H1 (cell line): ENCODE data around the gene ZBTB7B. TPM values are rescaled to one million over a fixed set of nuclear protein-coding genes. Genes with fewer than 3 reads are reported as not detected.

Experiments used
- BRCA1 ChIP-seq: IDR thresholded peaks from 2 replicates; pipeline ENCODE4 v1.6.1; 2012; ENCODE audit warnings: low read depth, low read length, improper control_type of control experiment
- CBX5 ChIP-seq: fragments of 300-800, 300-1000 bp; sonication (generic); IDR thresholded peaks from 2 replicates; pipeline ENCODE4 v1.7.1; 2016; ENCODE audit warnings: antibody characterized with exemption, low read length, low read depth
- CEBPB ChIP-seq: IDR thresholded peaks from 2 replicates; pipeline ENCODE4 v1.6.1; 2012; ENCODE audit warnings: low read depth, low read length
- CHD1 ChIP-seq: IDR thresholded peaks from 2 replicates; pipeline ENCODE4 v1.6.1; 2012; ENCODE audit warnings: low read depth, low read length, improper control_type of control experiment
- EGR1 ChIP-seq: IDR thresholded peaks from 2 replicates; pipeline ENCODE4 v1.6.1; 2011; ENCODE audit warnings: low read depth, low read length, borderline replicate concordance
- HDAC2 ChIP-seq, 2 experiments: fragments of 300-600 bp in 1 of 2; sonication (generic) in 1 of 2; IDR thresholded peaks; 2 replicates each; pipeline ENCODE4 v1.6.1; 2011 to 2012; ENCODE audit warnings: low read depth in 2 of 2, low read length in 2 of 2, mild to moderate bottlenecking in 2 of 2, moderate library complexity in 2 of 2, borderline replicate concordance in 1 of 2, inconsistent platforms in 1 of 2
- KDM5A ChIP-seq: fragments of 200-600 bp; IDR thresholded peaks from 2 replicates; pipeline ENCODE4 v1.7.1; 2012; ENCODE audit warnings: mild to moderate bottlenecking, low read length, inconsistent platforms, mixed read lengths
- MAX ChIP-seq: IDR thresholded peaks from 2 replicates; pipeline ENCODE4 v1.6.1; 2012; ENCODE audit warnings: inconsistent platforms
- polyA plus RNA-seq, 7 experiments: library from polyadenylated mRNA; depleted of rRNA in 3 of 7; stranded (reverse) in 5 of 7; unstranded in 2 of 7; fragments of >200 nt in 5 of 7; fragments of 200-250 nt in 2 of 7; gene quantifications; 1 replicate in 5 of 7; 2 replicates in 1 of 7; 4 replicates in 1 of 7; pipeline versions ENCODE4 v1.2.1 to v1.2.3, GENCODE V29; 2011 to 2013; ENCODE audit warnings: missing spikeins in 2 of 7, mixed read lengths in 2 of 7
- total RNA-seq: library from RNA; stranded (reverse); fragmentation: NEBNext Ultra II Directional; extraction: Animal tissue kit (Norgen Biotek cat#: 25700); gene quantifications from 2 replicates; pipeline ENCODE4 v1.2.1, GENCODE V29; 2021

The ZBTB7B gene
- total and polyA plus RNA-seq, 2 of the 8 experiments (the other 6 are each of a cell fraction or from before 2014, with no cell fraction given): 24.5 to 36.9 TPM

GRCh38 chr1:155014709-155015508 is 12.3 kb downstream of the ZBTB7B start (continued):
- TF ChIP-seq EGR1 (no peak), CHD1 (no peak), MAX (no peak), KDM5A (no peak), CEBPB (no peak), BRCA1 (no peak), HDAC2 (IDR thresholded peaks at IDR 0.05; ENCODE audit: borderline replicate concordance in 1 of 2, low read depth in 2 of 2, low read length in 2 of 2) (no peak), CBX5 (no peak)
